Activated CD4-positive, alpha-beta T cell treated with anti-CD3 and anti-CD28 coated beads, Interleukin-2, amount 50 U/mL, for 48 hours (primary cell): ENCODE measurements around the gene CAMK2B.

Source experiments
- DNase-seq, 2 experiments: peaks; one replicate each; pipeline ENCODE4 v3.0.0-alpha.2; 2020

The CAMK2B gene

GRCh38 chr7:44249639-44250234 lies 75.7 kb downstream of the CAMK2B start:
- no peak for DNase-seq

DNA sequence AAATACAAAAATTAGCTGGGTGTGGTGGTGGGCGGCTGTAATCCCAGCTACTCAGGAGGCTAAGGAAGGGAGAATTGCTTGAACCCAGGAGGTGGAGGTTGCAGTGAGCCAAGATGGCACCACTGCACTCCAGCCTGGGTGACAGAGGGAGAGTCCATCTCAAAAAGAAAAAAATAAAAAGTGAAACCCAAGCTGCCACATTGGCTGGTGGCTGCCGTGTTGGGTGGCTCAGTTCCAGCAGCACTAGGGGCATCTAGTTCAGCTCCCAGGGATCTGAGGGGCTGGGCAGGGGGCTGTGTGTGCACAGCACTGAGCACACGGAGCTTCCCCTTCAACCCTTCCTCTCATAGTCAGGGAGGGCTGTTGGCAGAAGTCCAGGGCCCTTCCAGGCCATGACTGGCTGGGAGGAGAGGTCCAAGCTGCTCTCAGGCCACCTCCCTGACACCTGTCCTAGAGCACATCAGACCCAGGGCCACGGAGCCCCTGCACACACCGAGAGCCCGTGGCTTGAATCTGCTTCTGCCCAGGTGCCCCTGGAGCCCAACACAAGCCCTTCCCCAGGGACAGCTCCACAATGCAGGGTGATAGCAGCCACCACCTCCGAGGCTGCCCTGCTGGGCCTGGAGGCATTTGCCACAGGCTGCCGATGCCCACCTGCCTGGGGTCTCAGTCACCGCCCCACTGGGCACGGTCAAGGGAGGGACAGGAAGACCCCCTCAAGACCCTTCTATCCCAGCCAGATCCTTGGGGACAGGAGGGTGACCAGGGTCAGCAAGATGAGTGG lies 77.3 kb downstream of the CAMK2B start:
- no peak for DNase-seq

- no peak for DNase-seq
Observed at GRCh38 chr7:44246396-44247113, 78.8 kb downstream of the CAMK2B start.

DNA sequence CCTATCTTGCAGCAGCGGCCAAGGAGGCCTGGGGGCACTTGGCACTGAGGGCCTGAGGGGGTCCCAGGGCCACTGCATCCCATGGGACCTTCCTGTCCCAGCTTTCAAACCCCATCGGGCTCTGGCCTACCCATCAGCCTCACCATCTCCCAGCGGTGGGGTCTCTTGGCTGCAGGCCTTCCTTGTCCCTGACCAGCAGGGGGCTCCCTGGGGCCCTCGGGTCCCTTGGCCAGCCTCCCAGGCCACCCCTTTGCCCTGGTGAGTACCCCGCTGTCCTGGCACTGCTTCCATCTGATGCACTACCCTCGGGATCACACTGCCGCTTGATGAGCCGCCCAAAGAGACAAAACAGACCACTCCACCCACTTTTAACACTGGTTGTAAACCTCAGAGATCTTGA lies 81.1 kb downstream of the CAMK2B start:
- DNase-seq: peak; percentile 43 to 53

DNA sequence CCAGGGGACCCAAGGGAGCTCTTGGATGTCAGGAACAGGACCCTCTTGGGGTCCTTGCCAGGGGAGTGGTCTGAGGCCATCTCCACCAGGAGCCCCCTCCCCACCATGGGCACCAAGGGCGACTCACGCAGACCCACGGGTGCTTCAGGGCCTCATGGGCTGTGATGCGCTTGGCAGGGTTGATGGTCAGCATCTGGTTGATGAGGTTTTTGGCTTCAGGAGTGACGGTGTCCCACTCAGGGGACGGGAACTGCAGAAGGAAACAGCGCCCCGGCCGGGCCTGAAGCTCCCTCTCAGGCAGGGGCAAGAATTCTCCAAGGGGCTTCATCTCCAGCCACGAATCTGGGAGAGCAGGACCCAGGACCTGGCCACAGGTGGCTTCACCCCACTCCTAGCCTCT lies 83.3 kb downstream of the CAMK2B start:
- DNase-seq: no peak

DNA sequence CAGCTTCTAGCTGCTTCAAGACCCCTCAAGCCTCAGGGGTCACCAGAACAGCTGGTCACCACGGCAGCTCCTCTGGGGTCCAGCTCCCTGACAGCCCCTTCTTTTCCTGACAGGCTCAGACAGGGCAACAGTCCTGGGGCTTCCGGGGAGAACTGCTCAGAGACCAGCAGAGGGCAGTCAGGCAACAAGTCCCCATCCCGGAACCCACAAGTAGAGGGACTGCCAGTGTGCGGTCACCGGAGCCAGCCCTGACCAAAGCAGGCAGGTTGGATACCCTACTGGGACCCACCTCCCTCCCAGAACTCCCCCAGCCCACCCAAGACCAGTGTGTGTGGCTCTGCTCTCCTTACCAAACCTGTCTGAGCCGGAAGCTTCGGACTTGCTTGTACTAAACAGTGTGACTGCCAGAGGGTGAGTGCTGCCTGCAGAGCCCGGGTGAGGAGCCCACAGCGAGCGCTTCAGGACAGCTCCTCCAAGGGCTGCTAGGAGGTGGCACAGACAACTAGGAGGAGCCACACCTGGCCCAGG lies 84.3 kb downstream of the CAMK2B start:
- DNase-seq: peak; percentile 63 to 73

GRCh38 chr7:44240376-44240775 lies 85.0 kb downstream of the CAMK2B start:
- DNase-seq: no peak

DNA sequence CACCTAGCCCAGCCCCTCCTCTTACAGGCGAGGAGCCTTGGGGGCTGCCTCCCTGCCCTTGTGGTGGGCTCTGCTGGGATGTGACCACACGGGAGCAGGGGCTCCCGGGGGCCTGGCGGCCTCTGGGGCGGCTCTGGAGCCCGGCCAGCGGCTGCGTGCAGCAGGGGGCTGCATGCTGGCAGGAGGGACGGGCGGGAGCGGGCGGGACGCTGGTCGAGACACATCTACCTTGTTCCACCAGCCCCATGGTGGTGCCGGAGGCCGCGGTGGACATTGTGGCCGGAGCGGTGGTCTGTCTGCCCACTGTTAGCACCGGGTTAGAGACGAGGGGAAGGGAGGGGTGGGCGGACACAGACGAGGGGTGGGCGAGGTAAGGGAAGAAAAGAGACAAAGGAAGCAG lies 86.0 kb downstream of the CAMK2B start:
- no peak for DNase-seq

DNA sequence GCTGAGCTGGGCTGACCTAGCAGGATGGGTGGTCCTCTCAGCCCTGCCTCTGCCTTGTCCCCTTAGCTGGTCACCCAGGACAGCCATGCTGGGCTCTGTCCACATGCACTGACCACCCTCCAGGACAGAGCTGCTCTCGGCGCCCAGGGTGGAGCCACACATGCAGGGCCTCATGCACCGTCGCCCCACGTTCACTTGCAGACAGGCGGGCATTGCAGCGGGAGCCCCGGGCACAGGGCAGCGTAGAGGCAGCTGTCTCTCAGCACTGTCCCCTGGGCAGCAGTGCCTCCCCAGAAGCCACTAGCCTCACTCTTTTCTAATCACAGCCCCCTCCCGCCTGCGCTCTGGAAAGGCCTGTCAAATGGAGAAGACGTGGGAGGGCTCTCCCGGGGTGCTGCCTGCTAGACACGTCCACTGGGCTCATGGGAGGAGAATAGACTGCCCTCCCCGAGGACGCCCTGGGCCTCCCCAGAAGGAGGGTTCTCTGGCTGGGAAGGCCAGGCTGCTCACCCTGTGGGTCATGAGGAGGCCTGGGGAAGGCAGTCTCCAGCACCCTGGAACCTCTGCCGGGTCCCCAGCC lies 87.2 kb downstream of the CAMK2B start:
- DNase-seq: no peak

GRCh38 chr7:44237696-44238095 lies 87.7 kb downstream of the CAMK2B start:
- no peak for DNase-seq

GRCh38 chr7:44236333-44236728 lies 89.1 kb downstream of the CAMK2B start:
- no peak for DNase-seq

- no peak for DNase-seq
Observed at GRCh38 chr7:44235582-44236332, 89.6 kb downstream of the CAMK2B start.

DNA sequence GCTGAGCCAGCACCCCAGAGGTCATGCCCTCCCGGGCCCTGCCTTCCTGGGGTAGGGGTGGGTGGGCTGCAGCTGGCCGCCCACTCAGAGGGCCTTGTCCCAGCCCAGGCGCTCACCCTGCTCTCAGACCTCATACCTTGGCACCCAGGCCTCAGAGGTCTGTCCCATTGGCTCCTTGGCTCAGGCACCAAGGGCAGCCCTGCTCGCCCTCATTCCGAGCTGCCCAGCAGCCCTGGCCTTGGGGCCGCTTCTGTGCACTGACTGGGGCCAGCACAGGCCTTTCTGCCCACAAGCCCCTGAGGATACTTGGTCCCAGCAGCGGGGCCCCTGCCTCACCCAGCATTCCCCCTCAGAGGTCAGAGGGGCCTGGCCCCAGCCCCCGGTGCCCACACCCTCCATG lies 90.3 kb downstream of the CAMK2B start:
- DNase-seq: no peak

- DNase-seq: no peak
Observed at GRCh38 chr7:44232901-44233715, 92.3 kb downstream of the CAMK2B start.

GRCh38 chr7:44232396-44232795 lies 93.0 kb downstream of the CAMK2B start:
- no peak for DNase-seq

DNA sequence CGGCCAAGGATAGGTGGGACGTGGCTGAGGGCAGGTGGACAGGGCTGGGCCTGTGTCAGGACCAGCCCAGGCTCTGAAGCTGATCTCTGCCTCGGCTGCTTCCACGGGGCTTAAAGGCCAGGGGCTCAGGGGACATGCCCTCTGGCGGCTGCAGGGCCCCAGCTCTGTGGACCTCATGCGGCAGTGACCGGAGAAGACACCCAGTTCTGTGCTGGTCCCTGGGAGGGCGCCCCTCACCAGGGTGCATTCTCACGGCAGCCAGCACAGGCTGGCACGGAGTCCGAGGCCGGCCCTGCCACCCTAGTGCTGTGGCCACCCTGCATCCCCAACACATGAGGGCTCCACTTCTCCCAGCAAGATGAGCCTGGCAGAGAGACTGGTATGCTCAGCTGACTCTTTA lies 94.3 kb downstream of the CAMK2B start:
- no peak for DNase-seq

GRCh38 chr7:44230286-44230685 lies 95.1 kb downstream of the CAMK2B start:
- no peak for DNase-seq

- no peak for DNase-seq
Observed at GRCh38 chr7:44229546-44230105, 95.8 kb downstream of the CAMK2B start.

GRCh38 chr7:44228571-44229350 lies 96.6 kb downstream of the CAMK2B start:
- no peak for DNase-seq

DNA sequence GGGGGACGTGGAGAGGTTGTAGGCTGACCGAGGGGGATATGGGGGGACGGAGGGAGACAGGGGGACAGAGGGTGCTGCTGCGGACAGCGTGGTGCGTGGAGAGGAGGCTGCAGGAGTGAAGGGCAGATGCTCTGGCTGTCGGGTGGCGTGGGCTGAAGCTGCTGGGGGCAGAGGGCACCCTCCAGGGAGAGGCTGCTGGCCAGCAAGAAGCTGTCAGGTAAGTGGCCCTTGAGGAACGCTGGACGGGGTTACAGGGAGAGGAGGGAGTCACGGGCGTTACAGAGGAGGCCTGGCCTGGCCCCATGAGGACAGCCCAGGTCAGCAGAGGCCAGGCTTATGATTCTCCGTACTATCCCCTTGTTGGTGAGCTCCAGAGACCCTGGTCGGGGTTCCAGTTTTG lies 97.5 kb downstream of the CAMK2B start:
- DNase-seq: no peak

DNA sequence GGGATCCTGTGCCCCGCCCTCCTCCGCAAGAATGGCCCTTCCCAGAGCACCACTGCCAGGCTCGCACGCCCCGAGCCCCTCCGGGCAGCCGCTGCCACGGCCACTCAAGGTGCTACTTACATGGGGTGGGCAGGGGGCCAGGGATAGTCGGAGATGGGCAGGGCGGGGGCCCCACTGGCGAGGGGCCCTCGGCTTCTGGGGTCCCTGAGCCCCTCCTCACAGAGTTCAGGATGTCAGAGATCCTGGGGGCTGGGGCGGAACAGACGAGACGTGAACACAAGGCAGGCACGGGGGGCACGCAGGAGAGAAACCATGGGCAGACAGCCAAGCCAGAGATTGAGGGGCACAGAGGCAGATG lies 99.0 kb downstream of the CAMK2B start:
- no peak for DNase-seq
